HEK293T (cell line): ENCODE results near the gene LRMDA.

Experiments
- ARNT ChIP-seq: fragments of 450-650 bp; IDR thresholded peaks from 2 replicates; pipeline ENCODE4 v1.6.1; 2017; ENCODE audit warnings: mild to moderate bottlenecking
- BHLHE40 ChIP-seq: fragments of 450-650 bp; IDR thresholded peaks from 2 replicates; pipeline ENCODE4 v1.6.1; 2016; ENCODE audit warnings: mild to moderate bottlenecking, moderate library complexity, borderline replicate concordance
- ELF4 ChIP-seq: fragments of 450-650 bp; IDR thresholded peaks from 2 replicates; pipeline ENCODE4 v1.6.1; 2017; ENCODE audit warnings: antibody characterized with exemption
- FOXA1 ChIP-seq: fragments of 450-650 bp; IDR thresholded peaks from 2 replicates; pipeline ENCODE4 v1.6.1; 2016; ENCODE audit warnings: mild to moderate bottlenecking
- FOXM1 ChIP-seq: fragments of 450-650 bp; IDR thresholded peaks from 2 replicates; pipeline ENCODE4 v1.6.1; 2017; ENCODE audit warnings: mild to moderate bottlenecking, borderline replicate concordance
- L3MBTL2 ChIP-seq: fragments of 450-650 bp; conservative IDR thresholded peaks from 2 replicates; pipeline ENCODE4 v1.6.1; 2016; ENCODE audit warnings: mild to moderate bottlenecking
- LEF1 ChIP-seq: fragments of 450-650 bp; IDR thresholded peaks from 2 replicates; pipeline ENCODE4 v1.6.1; 2017; ENCODE audit warnings: mild to moderate bottlenecking, borderline replicate concordance
- NFRKB ChIP-seq: fragments of 450-650 bp; IDR thresholded peaks from 2 replicates; pipeline ENCODE4 v1.6.1; 2016; ENCODE audit warnings: mild to moderate bottlenecking, moderate library complexity
- SUZ12 ChIP-seq: fragments of 450-650 bp; IDR thresholded peaks from 2 replicates; pipeline ENCODE4 v1.6.1; 2016; ENCODE audit warnings: mild to moderate bottlenecking

DNA sequence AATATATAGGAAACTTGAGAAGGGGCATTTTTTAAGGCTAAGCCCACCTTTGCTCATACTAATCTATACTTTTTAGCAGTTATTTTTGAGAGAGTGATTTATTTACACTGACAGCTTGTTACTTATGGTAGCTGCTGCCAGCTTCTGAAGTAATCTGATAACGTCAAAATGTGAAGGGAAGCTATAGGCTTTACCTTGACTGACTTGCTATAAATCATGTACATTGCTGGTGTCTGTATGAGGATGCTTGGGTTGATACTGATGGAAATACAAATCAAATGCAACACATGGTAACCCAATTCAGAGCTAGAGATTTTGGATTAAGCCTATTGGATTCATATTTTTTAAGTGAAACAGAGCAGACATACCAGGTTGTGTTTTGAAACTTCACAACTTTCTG lies 299.4 kb downstream of the LRMDA start:
- TF ChIP-seq L3MBTL2: no peak
- TF ChIP-seq FOXM1: no peak
- no peak for TF ChIP-seq BHLHE40
- TF ChIP-seq ELF4: no peak
- no peak for TF ChIP-seq ARNT
- no peak for TF ChIP-seq NFRKB
- TF ChIP-seq LEF1: no peak
- no peak for TF ChIP-seq FOXA1
- no peak for TF ChIP-seq SUZ12
